Measurements from ENCODE around the gene BARX2. TPM values are rescaled to one million over a fixed set of nuclear protein-coding genes. Genes with fewer than 3 reads are reported as not detected.

The BARX2 gene
- total RNA-seq, 4 donors from 2014 or later: 0.83 TPM; not detected in 3

GRCh38 chr11:129447654-129448239 lies 72.1 kb downstream of the BARX2 start:
- H3K27me3 ChIP-seq: no peaks in the 10 kb centered on the region
- no peak for DNase-seq
- H3K4me3 ChIP-seq: no peak overlapping the region
- no peak overlapping the region for H3K27ac ChIP-seq
- TF ChIP-seq, protein P1, sequence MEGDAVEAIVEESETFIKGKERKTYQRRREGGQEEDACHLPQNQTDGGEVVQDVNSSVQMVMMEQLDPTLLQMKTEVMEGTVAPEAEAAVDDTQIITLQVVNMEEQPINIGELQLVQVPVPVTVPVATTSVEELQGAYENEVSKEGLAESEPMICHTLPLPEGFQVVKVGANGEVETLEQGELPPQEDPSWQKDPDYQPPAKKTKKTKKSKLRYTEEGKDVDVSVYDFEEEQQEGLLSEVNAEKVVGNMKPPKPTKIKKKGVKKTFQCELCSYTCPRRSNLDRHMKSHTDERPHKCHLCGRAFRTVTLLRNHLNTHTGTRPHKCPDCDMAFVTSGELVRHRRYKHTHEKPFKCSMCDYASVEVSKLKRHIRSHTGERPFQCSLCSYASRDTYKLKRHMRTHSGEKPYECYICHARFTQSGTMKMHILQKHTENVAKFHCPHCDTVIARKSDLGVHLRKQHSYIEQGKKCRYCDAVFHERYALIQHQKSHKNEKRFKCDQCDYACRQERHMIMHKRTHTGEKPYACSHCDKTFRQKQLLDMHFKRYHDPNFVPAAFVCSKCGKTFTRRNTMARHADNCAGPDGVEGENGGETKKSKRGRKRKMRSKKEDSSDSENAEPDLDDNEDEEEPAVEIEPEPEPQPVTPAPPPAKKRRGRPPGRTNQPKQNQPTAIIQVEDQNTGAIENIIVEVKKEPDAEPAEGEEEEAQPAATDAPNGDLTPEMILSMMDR (IDR thresholded peaks at IDR 0.05): no peak
- TF ChIP-seq POLR2A (IDR thresholded peaks at IDR 0.05): no peak
- intact Hi-C loops (cut with DNase I; ENCODE audit: low total_unique reads): no loop called here
- H3K9me3 ChIP-seq: no peaks in the 10 kb centered on the region
- H3K36me3 ChIP-seq: no peaks in the 10 kb centered on the region
- no peaks in the 10 kb centered on the region for H3K4me1 ChIP-seq

DNA sequence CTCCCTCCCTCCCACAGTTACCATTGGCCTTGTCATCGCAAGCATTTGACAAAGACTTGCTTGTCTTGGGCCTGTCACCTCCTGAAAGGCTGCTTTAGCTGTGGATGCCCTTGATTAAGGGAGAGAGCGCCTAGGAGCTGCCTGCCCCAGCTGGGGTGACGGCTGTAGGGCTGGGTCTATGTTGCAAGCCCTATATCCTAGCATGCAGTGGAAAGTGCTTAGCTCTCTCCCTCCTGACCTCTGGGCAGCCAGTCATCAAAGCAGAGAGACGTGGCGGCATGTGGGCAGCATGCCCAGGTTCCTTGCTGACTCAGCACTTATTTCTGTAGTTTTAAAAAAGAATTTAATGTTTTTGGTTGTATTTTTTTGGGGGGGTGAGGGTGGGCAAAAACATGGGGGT lies 75.9 kb downstream of the BARX2 start:
- H3K4me1 ChIP-seq: no peaks in the 10 kb centered on the region
- no peaks in the 10 kb centered on the region for H3K9me3 ChIP-seq
- H3K27me3 ChIP-seq: no peaks in the 10 kb centered on the region
- no peak for DNase-seq
- TF ChIP-seq, protein P1 (IDR thresholded peaks at IDR 0.05): no peak
- TF ChIP-seq POLR2A (IDR thresholded peaks at IDR 0.05): no peak
- intact Hi-C loops (cut with DNase I; ENCODE audit: low total_unique reads): no loop called here
- no peaks in the 10 kb centered on the region for H3K36me3 ChIP-seq
- H3K27ac ChIP-seq: no peak overlapping the region
- H3K4me3 ChIP-seq: no peak overlapping the region

- Histone ChIP-seq H3K27ac (no peak overlapping the region), H3K36me3 (no peaks in the 10 kb centered on the region), H3K27me3 (no peaks in the 10 kb centered on the region), H3K4me1 (no peaks in the 10 kb centered on the region), H3K4me3 (no peak overlapping the region), H3K9me3 (no peaks in the 10 kb centered on the region)
- intact Hi-C loops (cut with DNase I; ENCODE audit: low total_unique reads): no loop called here
- no peak for DNase-seq
- TF ChIP-seq POLR2A (IDR thresholded peaks at IDR 0.05): no peak
- TF ChIP-seq, protein P1 (IDR thresholded peaks at IDR 0.05): no peak
Measured at GRCh38 chr11:129453293-129453721, 77.7 kb downstream of the BARX2 start.

DNA sequence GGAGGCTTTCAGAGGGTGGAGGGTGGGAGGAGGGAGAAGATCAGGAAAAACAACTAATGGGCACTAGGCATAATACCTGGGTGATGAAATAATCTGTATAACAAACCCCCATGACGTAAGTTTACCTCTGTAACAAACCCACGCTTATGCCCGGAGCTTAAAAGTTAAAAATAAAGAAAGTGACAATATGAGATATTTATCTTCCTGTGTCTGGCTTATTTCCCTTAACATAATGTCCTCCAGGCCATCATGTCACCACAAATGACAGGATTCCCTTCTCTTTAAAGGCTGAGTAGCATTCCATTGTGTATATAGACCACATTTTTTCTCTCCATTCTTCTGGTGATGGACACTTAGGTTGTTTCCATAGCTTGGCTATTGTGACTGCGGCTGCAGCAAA lies 79.5 kb downstream of the BARX2 start:
- Histone ChIP-seq H3K36me3 (no peaks in the 10 kb centered on the region), H3K27me3 (no peaks in the 10 kb centered on the region), H3K27ac (no peak overlapping the region), H3K4me3 (no peak overlapping the region), H3K9me3 (no peaks in the 10 kb centered on the region), H3K4me1 (no peaks in the 10 kb centered on the region)
- intact Hi-C loops (cut with DNase I; ENCODE audit: low total_unique reads): no loop called here
- TF ChIP-seq POLR2A (IDR thresholded peaks at IDR 0.05): no peak
- TF ChIP-seq, protein P1 (IDR thresholded peaks at IDR 0.05): no peak
- no peak for DNase-seq

GRCh38 chr11:129455756-129456655 lies 80.4 kb downstream of the BARX2 start:
- Histone ChIP-seq H3K4me1 (no peaks in the 10 kb centered on the region), H3K27ac (no peak overlapping the region), H3K9me3 (no peaks in the 10 kb centered on the region), H3K36me3 (no peaks in the 10 kb centered on the region), H3K27me3 (no peaks in the 10 kb centered on the region), H3K4me3 (no peak overlapping the region)
- TF ChIP-seq, protein P1 (IDR thresholded peaks at IDR 0.05): no peak
- TF ChIP-seq POLR2A (IDR thresholded peaks at IDR 0.05): no peak
- intact Hi-C loops (cut with DNase I; ENCODE audit: low total_unique reads): no loop called here
- DNase-seq: no peak

All from uterus (tissue), 4 donors.